Embryonic facial prominence (tissue), 1 donor: ENCODE measurements around the gene HECA.

Experiments used
- DNase-seq: peaks from one replicate; pipeline ENCODE4 v3.0.0-alpha.2; 2016; ENCODE audit errors: extremely low spot score

Gene HECA

DNA sequence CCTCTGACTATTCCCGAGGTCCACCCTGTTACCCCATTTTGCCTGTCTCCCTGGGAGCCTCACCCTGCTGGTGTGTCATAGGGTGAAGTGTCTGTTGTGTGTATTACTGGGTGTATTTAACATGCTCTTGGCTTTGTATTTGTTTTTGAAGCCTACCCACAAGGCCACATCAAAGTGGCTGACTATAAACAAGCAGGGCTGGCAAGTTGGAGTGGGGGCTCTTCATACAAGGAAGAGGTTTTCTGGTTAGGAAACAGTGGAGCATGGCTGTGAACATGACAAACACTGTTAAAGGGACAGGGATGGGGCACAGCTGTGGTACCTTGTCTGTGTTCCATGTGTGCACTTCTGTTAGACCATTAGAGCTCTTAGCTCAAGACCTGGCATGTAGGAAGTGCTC is 26.3 kb downstream of the HECA start:
- no peak for DNase-seq

DNA sequence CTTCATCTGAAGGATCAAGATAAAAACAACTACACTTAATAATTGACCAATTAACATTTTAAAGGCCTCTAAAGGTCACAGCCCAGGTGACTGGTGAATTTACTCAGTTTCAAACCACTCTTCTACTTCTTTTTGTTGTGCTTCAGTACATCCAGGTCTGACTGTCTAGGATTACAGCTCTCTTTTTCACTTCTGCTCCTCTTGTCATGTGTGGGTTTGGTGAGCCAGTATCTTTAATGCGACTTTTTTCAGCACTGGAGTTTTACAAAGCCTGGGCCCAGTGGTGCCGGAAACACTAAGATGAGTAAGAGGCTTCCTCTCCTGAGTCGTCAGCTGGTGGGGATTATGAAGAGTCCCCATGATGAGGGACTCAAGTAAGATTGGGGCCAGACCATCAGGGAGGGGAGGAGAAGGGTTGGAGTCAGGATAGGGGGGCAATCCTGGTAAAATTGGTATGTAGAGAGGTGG is 27.0 kb downstream of the HECA start:
- DNase-seq, result no peak

DNA sequence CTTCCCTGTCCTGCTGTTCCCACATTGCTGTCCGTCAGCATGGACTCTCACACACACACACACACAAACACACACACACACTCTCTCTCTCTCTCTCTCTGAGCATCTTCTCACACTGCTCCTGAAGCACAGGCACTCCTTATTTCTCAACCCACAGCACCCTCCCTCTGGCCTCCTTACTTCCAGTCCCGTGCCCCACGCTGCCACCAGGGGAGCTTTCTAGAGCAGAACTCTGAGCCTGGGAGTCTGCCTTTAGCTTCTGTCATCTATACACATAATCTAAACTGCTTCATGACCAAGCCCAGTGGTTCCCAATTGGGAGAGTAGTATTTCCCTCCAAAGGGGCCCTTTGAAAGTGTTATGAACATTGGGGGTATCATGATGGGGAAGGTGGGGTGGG is 29.1 kb downstream of the HECA start:
- DNase-seq, result no peak

DNA sequence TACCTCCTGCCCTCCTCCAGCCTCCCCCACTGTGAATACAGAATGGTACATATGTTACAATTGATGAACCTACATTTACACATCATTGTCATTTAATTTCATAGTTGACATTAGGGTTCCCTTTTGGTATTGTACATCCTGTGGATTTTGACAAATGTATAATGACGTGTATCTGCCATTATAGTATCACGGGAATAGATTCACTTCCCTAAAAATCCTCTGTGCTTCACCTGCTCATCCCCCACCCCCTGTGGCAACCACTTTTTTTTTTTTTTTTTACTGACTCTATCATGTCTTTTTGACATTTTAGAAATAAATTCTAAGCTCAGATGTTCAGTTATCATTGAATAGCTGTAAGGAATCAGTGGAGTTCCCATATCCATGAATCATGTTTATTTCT is 30.4 kb downstream of the HECA start:
- no peak for DNase-seq

GRCh38 chr6:139166238-139166955 is 31.5 kb downstream of the HECA start:
- no peak for DNase-seq

- DNase-seq, result no peak
Observed at GRCh38 chr6:139166956-139167313, 32.1 kb downstream of the HECA start.

GRCh38 chr6:139172151-139172550 is 37.3 kb downstream of the HECA start:
- no peak for DNase-seq

GRCh38 chr6:139172567-139172966 is 37.7 kb downstream of the HECA start:
- no peak for DNase-seq

DNA sequence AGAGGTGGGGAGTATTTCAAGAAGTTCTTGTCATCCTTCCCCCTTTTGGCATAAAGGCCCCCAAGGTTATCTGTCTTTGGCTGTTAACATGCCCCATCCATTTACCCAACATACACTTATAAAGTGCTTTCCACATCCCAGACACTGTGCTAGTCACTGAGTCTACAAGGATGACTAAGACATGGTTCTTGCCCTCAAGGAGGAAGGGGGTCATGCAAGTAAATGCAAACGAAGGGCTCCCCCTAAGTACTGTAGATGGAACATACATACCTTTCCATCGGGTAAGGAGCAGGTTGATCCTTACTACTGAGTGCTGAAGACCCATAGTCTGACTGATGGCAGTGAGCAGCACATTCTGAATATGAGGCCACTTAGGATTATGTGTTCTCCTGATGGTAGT is 38.3 kb downstream of the HECA start:
- no peak for DNase-seq

- DNase-seq, result no peak
Observed at GRCh38 chr6:139173822-139174221, 38.9 kb downstream of the HECA start.

- no peak for DNase-seq
Observed at GRCh38 chr6:139174961-139175360, 40.1 kb downstream of the HECA start.

- DNase-seq, result no peak
Observed at GRCh38 chr6:139175389-139175948, 40.6 kb downstream of the HECA start.

GRCh38 chr6:139181236-139181635 is 46.4 kb downstream of the HECA start:
- no peak for DNase-seq

DNA sequence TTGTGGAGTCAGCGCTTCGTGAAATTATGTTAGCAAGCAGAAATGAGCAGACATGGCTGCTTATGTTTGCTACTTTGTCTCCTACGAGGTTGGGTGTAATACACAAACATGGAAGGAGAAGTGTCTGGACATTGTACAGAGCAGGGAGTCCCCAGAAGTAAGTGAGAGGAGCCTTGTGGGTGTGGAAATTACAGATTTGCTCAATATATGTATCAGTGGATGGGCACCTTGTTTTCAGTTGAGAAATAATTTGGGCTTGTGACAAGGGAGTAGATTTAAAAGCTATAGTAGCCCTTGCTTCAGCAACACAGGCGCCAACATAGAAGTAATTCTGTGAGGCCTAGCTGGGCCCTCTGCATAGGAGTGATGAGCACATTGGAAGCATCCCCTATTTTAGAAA is 49.2 kb downstream of the HECA start:
- DNase-seq, result no peak

GRCh38 chr6:139184459-139184858 is 49.6 kb downstream of the HECA start:
- DNase-seq, result no peak

DNA sequence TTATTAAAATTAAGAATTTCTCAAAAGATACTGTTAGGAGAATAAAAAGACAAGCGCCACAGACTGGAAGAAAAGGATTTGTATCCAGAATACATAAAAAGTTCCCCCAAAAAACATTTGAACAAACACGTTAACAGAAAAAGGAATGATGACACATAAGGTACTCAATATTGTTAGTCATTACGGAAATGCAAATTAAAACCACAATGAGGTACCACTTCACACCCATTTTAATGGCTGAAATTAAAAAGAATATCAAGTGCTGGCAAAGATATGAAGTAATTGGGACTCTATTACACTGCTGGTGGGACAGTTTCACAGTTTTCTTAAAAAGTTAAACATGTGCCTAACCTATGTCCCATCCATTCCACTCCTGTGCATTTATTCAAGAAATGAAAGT is 51.4 kb downstream of the HECA start:
- no peak for DNase-seq

DNA sequence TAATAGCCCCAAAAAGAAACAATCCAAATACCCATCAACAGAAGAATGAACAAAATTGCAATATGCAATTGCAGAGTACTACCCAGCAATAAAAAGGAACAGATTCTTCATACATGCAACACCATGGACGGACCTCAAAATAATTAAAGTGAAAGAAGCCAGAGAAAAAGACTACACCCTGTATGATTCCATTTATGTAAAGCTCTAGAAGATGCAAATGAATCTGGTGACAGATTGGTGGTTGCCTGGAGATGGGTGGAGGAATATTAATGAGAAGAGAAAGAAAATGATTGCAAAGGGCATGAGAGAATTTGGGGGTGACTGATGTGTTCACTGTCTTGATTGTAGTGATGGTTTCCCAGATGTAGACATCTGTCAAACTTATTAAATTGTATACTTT is 51.8 kb downstream of the HECA start:
- no peak for DNase-seq

DNA sequence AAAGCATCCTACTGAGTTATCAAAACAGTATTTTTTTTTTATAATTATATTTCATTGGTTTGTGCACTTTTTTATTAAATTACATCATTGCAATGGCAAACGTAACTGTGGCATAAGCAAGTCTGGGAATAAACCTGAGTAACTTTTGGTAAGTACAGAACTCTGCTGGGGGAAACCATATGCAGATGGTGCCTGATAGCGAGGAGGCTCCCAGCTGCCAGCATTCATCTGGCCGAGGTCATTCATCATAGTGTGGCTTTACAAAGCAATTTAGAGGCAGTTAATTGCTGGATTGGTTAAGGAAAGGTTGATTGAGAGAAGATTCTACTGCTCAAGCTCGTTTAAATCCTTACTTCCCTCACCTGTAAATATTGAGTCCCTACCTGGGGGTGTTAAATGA is 52.6 kb downstream of the HECA start:
- DNase-seq, result no peak

GRCh38 chr6:139189665-139190064 is 54.8 kb downstream of the HECA start:
- DNase-seq, result no peak

DNA sequence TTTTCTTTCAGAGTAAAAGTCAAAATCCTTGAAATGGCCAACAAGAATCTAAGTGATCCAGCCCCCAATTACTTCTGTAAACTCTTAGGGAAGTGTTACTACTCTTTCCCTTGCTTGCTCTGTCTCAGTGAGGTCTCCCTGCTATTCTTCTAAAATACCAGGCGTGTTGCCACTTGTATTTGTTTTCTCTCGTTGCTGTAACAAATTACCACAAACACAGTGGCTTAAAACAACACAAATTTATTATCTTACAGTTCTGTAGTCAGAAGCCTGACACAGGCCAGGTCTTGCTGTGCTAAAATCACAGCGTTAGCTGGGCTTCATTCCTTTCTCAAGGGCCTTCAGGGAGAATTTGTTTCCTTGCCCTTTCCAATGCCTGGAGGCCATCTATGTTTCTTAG is 59.9 kb downstream of the HECA start:
- no peak for DNase-seq

GRCh38 chr6:139198529-139199288 is 63.8 kb downstream of the HECA start:
- DNase-seq, result no peak

DNA sequence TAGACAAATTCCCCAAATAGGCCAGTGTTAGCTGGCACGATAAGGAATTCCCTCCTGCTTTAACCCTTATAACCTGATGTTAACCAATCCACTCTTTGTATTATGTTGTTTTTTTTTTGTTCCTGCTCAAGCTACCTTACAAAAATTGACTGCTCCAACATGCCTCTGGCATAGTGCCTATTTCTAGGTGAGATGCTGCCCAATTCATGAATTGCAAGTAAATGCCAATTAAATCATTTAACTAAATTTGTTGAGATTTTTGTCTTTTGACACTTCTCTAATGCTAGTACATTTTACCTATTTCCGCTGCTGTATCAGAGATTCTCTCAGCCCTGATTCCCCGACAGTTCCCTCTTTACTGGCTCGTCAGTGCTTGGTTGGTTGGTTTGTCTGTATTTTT is 66.5 kb downstream of the HECA start:
- DNase-seq, result no peak

GRCh38 chr6:139204978-139205377 is 70.1 kb downstream of the HECA start:
- DNase-seq, result no peak
